ENCODE data around the gene LIMD2.
"Not testable (repeated sequence)": the region's sequence is repeated elsewhere in the genome, so short reads cannot be mapped to it uniquely, and the experiment has no call there.

The LIMD2 gene

DNA sequence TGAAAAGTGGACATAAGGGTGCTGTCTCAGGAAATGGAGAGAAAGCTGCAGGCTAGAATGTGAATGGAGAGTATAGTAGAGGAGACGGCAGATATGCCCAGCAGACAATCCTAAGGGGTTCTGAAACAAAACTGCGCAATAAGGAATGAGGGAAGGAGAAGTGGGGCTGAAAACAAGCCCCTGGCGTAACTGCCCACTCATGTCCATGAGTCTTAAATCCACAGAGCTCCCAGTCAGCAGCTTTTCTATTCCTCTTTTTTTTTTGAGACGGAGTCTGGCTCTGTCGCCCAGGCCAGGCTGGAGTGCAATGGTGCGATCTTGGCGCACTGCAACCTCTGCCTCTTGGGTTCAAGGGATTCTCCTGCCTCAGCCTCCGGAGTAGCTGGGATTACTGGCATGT is 35.8 kb upstream of the LIMD2 start:
- Histone ChIP-seq H3K79me2 (peaks cover 17% of the 10 kb centered on the region), H3K27me3 (ENCODE audit: control insufficient read depth, insufficient read depth, low read length) (no peaks in the 10 kb centered on the region), H2AFZ (no peak overlapping the region), H3K4me3 (ENCODE audit: low read depth, low read length) (no peak overlapping the region), H3K4me2 (ENCODE audit: low read length) (no peak overlapping the region), H3K9ac (no peak overlapping the region), H3K4me1 (no peaks in the 10 kb centered on the region), H3K27ac (no peak overlapping the region), H3K36me3 (ENCODE audit: control insufficient read depth, insufficient read depth, low read length) (no peaks in the 10 kb centered on the region), H3K9me3 (ENCODE audit: control insufficient read depth, low read length) (no peaks in the 10 kb centered on the region)
- TF ChIP-seq, protein P1, sequence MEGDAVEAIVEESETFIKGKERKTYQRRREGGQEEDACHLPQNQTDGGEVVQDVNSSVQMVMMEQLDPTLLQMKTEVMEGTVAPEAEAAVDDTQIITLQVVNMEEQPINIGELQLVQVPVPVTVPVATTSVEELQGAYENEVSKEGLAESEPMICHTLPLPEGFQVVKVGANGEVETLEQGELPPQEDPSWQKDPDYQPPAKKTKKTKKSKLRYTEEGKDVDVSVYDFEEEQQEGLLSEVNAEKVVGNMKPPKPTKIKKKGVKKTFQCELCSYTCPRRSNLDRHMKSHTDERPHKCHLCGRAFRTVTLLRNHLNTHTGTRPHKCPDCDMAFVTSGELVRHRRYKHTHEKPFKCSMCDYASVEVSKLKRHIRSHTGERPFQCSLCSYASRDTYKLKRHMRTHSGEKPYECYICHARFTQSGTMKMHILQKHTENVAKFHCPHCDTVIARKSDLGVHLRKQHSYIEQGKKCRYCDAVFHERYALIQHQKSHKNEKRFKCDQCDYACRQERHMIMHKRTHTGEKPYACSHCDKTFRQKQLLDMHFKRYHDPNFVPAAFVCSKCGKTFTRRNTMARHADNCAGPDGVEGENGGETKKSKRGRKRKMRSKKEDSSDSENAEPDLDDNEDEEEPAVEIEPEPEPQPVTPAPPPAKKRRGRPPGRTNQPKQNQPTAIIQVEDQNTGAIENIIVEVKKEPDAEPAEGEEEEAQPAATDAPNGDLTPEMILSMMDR (IDR thresholded peaks at IDR 0.05) = no peak

DNA sequence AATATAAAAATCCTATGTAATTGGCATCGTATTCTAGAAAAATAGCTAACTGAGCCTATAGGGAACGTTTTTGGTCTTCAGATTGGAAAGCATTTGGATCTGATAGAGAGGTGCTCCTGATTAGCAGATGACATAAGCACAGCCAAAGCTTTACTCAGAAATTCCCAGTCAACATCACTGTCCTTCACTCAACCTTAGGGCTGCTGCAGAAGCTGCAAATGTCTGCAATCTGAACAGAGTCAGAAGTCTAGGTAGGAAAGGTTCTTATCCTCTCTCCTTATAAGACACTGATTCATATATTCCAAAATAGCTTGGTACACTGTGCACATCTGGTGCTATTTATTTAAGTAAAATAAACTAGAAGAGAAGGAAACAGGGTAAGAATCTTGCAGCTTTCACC is 22.5 kb upstream of the LIMD2 start:
- Histone ChIP-seq H3K4me1 (no peaks in the 10 kb centered on the region), H3K4me3 (ENCODE audit: low read depth, low read length) (no peak overlapping the region), H2AFZ (no peak overlapping the region), H3K9ac (no peak overlapping the region), H3K9me3 (ENCODE audit: control insufficient read depth, low read length) (no peaks in the 10 kb centered on the region), H3K79me2 (no peaks in the 10 kb centered on the region), H3K36me3 (ENCODE audit: control insufficient read depth, insufficient read depth, low read length) (no peaks in the 10 kb centered on the region), H3K27me3 (ENCODE audit: control insufficient read depth, insufficient read depth, low read length) (no peaks in the 10 kb centered on the region), H3K4me2 (ENCODE audit: low read length) (no peak overlapping the region), H3K27ac (no peak overlapping the region)
- TF ChIP-seq, protein P1 (IDR thresholded peaks at IDR 0.05) = no peak

DNA sequence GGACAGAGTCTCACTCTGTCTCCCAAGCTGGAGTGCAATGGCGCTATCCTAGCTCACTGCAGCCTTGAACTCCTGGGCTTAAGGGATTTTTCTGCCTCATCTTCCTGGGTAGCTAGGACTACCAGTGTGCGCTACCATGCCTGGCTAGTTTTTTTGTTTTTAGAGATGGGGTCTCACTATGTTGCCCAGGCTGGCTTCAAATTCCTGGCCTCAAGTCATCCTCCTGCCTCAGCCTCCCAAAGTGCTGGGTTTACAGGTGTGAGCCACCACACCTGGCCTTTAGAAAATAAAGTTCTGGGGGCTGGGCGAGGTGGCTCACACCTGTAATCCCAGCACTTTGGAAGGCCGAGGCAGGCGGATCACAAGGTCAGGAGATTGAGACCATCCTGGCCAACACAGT is 20.3 kb upstream of the LIMD2 start:
- H3K36me3 ChIP-seq (ENCODE audit: control insufficient read depth, insufficient read depth, low read length); H3K9ac ChIP-seq; H3K4me3 ChIP-seq (ENCODE audit: low read depth, low read length); H3K79me2 ChIP-seq; H2AFZ ChIP-seq; H3K27ac ChIP-seq; H3K4me2 ChIP-seq (ENCODE audit: low read length); H3K4me1 ChIP-seq; H3K27me3 ChIP-seq (ENCODE audit: control insufficient read depth, insufficient read depth, low read length); H3K9me3 ChIP-seq (ENCODE audit: control insufficient read depth, low read length): not testable (repeated sequence)

DNA sequence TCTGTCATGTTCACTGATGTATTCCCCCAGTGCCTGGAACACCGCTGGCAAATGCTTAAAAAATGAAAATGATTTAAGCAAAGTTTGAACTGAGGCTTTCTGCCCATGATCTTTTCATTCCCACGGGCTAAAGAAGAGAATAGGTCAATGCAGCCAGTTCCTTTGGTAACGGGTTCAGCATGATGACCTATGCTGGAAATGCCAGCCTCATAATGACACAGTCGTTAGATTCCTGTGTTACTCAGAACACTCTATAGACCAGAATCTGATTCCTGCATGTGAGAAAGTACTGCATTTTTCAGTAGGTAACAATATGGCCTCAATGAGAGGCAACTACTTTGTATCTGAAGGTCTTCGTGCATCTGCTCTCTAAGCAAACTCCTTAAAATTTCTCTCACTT is 19.1 kb upstream of the LIMD2 start:
- TF ChIP-seq, protein P1 (IDR thresholded peaks at IDR 0.05) = no peak
- H3K4me3 ChIP-seq (ENCODE audit: low read depth, low read length) = no peak overlapping the region

DNA sequence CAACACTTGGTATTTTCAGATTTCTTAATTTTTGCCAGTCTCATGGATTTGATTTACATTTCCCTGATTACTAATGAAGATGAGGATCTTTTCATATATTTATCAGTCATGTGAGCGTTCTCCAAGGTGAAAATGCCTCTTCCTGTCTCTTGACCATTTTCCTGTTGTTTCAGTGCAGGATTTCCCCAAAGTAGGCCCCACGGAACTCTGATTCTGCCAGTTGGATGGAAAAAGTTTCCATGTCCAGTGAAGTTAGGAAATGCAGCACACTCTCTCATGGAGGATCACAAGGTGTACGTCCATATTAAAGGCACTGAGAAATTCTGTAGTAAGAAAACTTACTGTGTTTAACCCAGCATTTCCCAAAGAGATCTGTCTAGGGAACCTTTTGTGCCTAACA is 16.5 kb upstream of the LIMD2 start:
- H3K79me2 ChIP-seq = no peaks in the 10 kb centered on the region
- no peak overlapping the region for H3K4me2 ChIP-seq (ENCODE audit: low read length)
- no peak overlapping the region for H3K4me3 ChIP-seq (ENCODE audit: low read depth, low read length)
- no peak overlapping the region for H3K27ac ChIP-seq
- peaks cover 10% of the 10 kb centered on the region for H3K4me1 ChIP-seq
- no peak overlapping the region for H3K9ac ChIP-seq
- no peaks in the 10 kb centered on the region for H3K27me3 ChIP-seq (ENCODE audit: control insufficient read depth, insufficient read depth, low read length)
- H3K9me3 ChIP-seq (ENCODE audit: control insufficient read depth, low read length) = no peaks in the 10 kb centered on the region
- H2AFZ ChIP-seq = no peak overlapping the region
- H3K36me3 ChIP-seq (ENCODE audit: control insufficient read depth, insufficient read depth, low read length) = no peaks in the 10 kb centered on the region
- TF ChIP-seq, protein P1 (IDR thresholded peaks at IDR 0.05) = no peak

More for the DNA sequence above, 19.1 kb upstream of the LIMD2 start:
- H3K9me3 ChIP-seq (ENCODE audit: control insufficient read depth, low read length) = no peaks in the 10 kb centered on the region
- H3K27ac ChIP-seq = no peak overlapping the region
- peaks cover 10% of the 10 kb centered on the region for H3K4me1 ChIP-seq
- no peak overlapping the region for H3K9ac ChIP-seq
- H2AFZ ChIP-seq = no peak overlapping the region
- no peak overlapping the region for H3K4me2 ChIP-seq (ENCODE audit: low read length)
- H3K36me3 ChIP-seq (ENCODE audit: control insufficient read depth, insufficient read depth, low read length) = no peaks in the 10 kb centered on the region
- H3K79me2 ChIP-seq = no peaks in the 10 kb centered on the region
- H3K27me3 ChIP-seq (ENCODE audit: control insufficient read depth, insufficient read depth, low read length) = no peaks in the 10 kb centered on the region
